ENCODE measurements around the gene SERPINA9. TPM values are rescaled to one million over a fixed set of nuclear protein-coding genes. Genes with fewer than 3 reads are reported as not detected.
"Not testable (repeated sequence)": the region's sequence is repeated elsewhere in the genome, so short reads cannot be mapped to it uniquely, and the experiment has no call there.

Gene SERPINA9
- polyA plus RNA-seq, 2 of the 4 experiments (the other 2 are of a cell fraction): not detected

DNA sequence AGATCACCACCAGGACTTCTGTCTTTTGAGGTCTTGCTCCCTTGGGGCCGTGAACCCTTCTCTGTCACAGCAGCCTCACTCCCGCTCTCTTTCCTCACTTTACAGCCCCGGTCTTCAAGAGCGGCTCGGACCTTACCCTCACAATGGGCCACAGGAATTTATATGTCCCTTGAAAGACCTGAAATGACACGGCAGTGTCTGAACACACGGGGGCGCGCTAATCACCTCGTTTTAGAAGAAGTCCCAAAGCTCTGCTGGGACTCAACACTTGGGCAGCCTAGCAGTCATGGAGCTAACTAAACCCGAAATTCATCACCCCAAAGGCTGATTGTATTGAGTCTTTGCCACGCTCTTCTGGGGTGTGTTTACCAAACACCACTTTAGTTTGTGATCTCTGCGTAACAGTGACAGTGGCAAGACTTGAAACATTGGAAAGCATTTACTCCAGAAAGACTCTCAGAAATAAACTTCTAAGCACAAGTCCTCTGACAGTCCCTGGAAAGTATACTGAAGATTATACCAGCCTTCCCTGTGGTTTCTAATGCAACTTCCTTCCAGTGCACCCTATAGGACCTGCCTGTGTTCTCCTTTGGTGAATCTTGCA is 52.4 kb downstream of the SERPINA9 start:
- ChIA-PET CTCF (interaction anchor here (0.6 to 2.0 kb wide), 13 partner anchors 10 to 1475 kb away, joined by 3 to 19 read pairs (median 3); no protein-coding TSS in a partner anchor), POLR2A (no interaction called here)
- ATAC-seq: peak; percentile 87 to 95
- no peak overlapping the region for H3K4me3 ChIP-seq
- DNase-seq (ENCODE audit: low read depth in 1 of 2, low spot score in 1 of 2): peak; percentile 61 to 75
- H3K27ac ChIP-seq: no peak overlapping the region
- FAIRE-seq: no peak
- no peaks in the 10 kb centered on the region for H3K4me1 ChIP-seq
- no peaks in the 10 kb centered on the region for H3K9me3 ChIP-seq
- TF ChIP-seq, protein P1, sequence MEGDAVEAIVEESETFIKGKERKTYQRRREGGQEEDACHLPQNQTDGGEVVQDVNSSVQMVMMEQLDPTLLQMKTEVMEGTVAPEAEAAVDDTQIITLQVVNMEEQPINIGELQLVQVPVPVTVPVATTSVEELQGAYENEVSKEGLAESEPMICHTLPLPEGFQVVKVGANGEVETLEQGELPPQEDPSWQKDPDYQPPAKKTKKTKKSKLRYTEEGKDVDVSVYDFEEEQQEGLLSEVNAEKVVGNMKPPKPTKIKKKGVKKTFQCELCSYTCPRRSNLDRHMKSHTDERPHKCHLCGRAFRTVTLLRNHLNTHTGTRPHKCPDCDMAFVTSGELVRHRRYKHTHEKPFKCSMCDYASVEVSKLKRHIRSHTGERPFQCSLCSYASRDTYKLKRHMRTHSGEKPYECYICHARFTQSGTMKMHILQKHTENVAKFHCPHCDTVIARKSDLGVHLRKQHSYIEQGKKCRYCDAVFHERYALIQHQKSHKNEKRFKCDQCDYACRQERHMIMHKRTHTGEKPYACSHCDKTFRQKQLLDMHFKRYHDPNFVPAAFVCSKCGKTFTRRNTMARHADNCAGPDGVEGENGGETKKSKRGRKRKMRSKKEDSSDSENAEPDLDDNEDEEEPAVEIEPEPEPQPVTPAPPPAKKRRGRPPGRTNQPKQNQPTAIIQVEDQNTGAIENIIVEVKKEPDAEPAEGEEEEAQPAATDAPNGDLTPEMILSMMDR (IDR thresholded peaks at IDR 0.05): peak; percentile 65
- TF ChIP-seq SMC3 (IDR thresholded peaks at IDR 0.05) (peak; percentile 70), RAD21 (conservative IDR thresholded peaks at IDR 0.05 in 1 of 2, IDR thresholded peaks at IDR 0.05 in 1 of 2) (peak; percentile 61 to 70; a peak in 4 of 5 replicates), RCOR1 (IDR thresholded peaks at IDR 0.05; ENCODE audit: low read depth, low read length) (no peak)
- peak overlapping the region; percentile 63 for H3K4me2 ChIP-seq
- 9% methylated on average over 13 of the region's 13 CpGs for WGBS (ENCODE audit: missing lambda C conversion rate)

GRCh38 chr14:94421316-94421715 is 54.7 kb downstream of the SERPINA9 start:
- 12% methylated on average over 2 of the region's 2 CpGs for WGBS (ENCODE audit: missing lambda C conversion rate)
- POLR2A ChIA-PET: no interaction called here
- ATAC-seq (no peak), FAIRE-seq (no peak), DNase-seq (ENCODE audit: low read depth in 1 of 2, low spot score in 1 of 2) (no peak)
- CTCF ChIA-PET: interaction anchor here (1.0 kb wide), 2 partner anchors 12 to 79 kb away, joined by 3 read pairs; no protein-coding TSS in a partner anchor
- Histone ChIP-seq H3K4me3 (no peak overlapping the region), H3K9me3 (no peaks in the 10 kb centered on the region), H3K4me1 (no peaks in the 10 kb centered on the region), H3K27ac (no peak overlapping the region), H3K4me2 (no peak overlapping the region)
- TF ChIP-seq POLR2AphosphoS2 (conservative IDR thresholded peaks at IDR 0.05; ENCODE audit: low read length): no peak
- no peak for TF ChIP-seq EHMT2 (IDR thresholded peaks at IDR 0.05; ENCODE audit: low read depth)
- TF ChIP-seq RFX5 (IDR thresholded peaks at IDR 0.05): no peak
- no peak for TF ChIP-seq JUNB (IDR thresholded peaks at IDR 0.05)
- TF ChIP-seq HOXB5 (CRISPR knock-in tag; IDR thresholded peaks at IDR 0.05): no peak
- TF ChIP-seq MAZ (IDR thresholded peaks at IDR 0.05; ENCODE audit: borderline replicate concordance, low read depth, low read length): no peak
- TF ChIP-seq KDM1A (IDR thresholded peaks at IDR 0.05; ENCODE audit: low read depth): no peak
- no peak for TF ChIP-seq FOSB (CRISPR knock-in tag; IDR thresholded peaks at IDR 0.05)
- TF ChIP-seq CHD4 (IDR thresholded peaks at IDR 0.05; ENCODE audit: borderline replicate concordance): no peak
- TF ChIP-seq, protein P2, sequence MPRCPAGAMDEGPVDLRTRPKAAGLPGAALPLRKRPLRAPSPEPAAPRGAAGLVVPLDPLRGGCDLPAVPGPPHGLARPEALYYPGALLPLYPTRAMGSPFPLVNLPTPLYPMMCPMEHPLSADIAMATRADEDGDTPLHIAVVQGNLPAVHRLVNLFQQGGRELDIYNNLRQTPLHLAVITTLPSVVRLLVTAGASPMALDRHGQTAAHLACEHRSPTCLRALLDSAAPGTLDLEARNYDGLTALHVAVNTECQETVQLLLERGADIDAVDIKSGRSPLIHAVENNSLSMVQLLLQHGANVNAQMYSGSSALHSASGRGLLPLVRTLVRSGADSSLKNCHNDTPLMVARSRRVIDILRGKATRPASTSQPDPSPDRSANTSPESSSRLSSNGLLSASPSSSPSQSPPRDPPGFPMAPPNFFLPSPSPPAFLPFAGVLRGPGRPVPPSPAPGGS (IDR thresholded peaks at IDR 0.05): no peak
- TF ChIP-seq SREBF2 (IDR thresholded peaks at IDR 0.05): no peak
- TF ChIP-seq JUN (IDR thresholded peaks at IDR 0.05): no peak
- no peak for TF ChIP-seq PHF8 (IDR thresholded peaks at IDR 0.05; ENCODE audit: borderline replicate concordance, low read depth)
- no peak for TF ChIP-seq SMC3 (IDR thresholded peaks at IDR 0.05)
- no peak for TF ChIP-seq ZC3H11A (IDR thresholded peaks at IDR 0.05)
- no peak for TF ChIP-seq MAX (IDR thresholded peaks at IDR 0.05)
- no peak for TF ChIP-seq HOXA7 (CRISPR knock-in tag; IDR thresholded peaks at IDR 0.05)
- TF ChIP-seq MAFK (IDR thresholded peaks at IDR 0.05; ENCODE audit: partially characterized antibody): no peak

DNA sequence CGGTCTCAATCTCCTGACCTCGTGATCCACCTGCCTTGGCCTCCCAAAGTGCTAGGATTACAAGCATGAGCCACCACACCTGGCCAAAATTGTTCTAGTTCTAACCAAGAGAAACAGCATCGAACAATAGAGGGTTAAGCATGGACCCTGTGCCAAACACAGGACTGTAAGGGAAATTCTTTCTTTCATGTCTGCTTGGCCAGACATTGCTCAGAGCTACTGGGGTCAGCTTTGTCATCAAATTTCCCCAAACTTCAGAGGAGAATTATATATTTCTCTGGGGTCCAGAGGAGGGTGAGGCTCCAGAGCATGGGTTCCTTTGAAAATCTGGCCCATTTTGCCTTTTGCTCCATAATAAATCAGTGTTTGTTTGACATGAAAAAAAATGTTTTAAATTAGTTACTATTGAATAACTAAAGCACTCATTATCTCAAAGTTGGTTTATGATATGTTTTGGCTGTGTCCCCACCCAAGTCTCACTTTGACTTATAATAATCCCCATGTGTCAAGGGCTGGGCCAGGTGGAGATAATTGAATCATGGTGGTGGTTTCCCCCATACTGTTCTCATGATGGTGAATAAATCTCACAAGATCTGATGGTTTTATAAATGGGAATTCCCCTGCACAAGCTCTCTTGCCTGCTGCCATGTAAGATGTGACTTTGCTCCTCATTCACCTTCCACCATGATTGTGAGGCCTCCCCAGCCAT is 58.3 kb downstream of the SERPINA9 start:
- POLR2A ChIA-PET; CTCF ChIA-PET; ATAC-seq; H3K9me3 ChIP-seq; H3K4me3 ChIP-seq; H3K4me1 ChIP-seq; FAIRE-seq; H3K4me2 ChIP-seq; DNase-seq (ENCODE audit: low read depth in 1 of 2, low spot score in 1 of 2); H3K27ac ChIP-seq: not testable (repeated sequence)
- WGBS (ENCODE audit: missing lambda C conversion rate): 0% methylated on average over 3 of the region's 3 CpGs

Other genes with a start within 250 kb of the SERPINA9 start
- 0.04 and 0.07 TPM in 2 replicates for gene SERPINA10, start 182.9 kb downstream of the SERPINA9 start, polyA plus RNA-seq (2011; rRNA removed)
- 0.03 TPM in 1 of 3 replicates, not detected in the others for gene SERPINA10, start 182.9 kb downstream of the SERPINA9 start, polyA plus RNA-seq (2017; fragmentation: RNase III; extraction: RNeasy Plus Mini Kit Qiagen cat#74134 plus additional on column Dnase treatment)
- 1.8 and 3.3 TPM in 2 replicates for gene SERPINA6, start 152.9 kb downstream of the SERPINA9 start, polyA plus RNA-seq (2011; rRNA removed)
- gene SERPINA6, start 152.9 kb downstream of the SERPINA9 start, polyA plus RNA-seq (2017; fragmentation: RNase III; extraction: RNeasy Plus Mini Kit Qiagen cat#74134 plus additional on column Dnase treatment): 0.38 to 0.43 TPM (median 0.43 TPM) in 3 replicates
- not detected in 2 replicates for gene SERPINA2, start 109.5 kb downstream of the SERPINA9 start, polyA plus RNA-seq (2011; rRNA removed)
- not detected in 3 replicates for gene SERPINA2, start 109.5 kb downstream of the SERPINA9 start, polyA plus RNA-seq (2017; fragmentation: RNase III; extraction: RNeasy Plus Mini Kit Qiagen cat#74134 plus additional on column Dnase treatment)
- gene SERPINA1, start 87.6 kb downstream of the SERPINA9 start, polyA plus RNA-seq (2011; rRNA removed): 2.2 and 4.1 TPM in 2 replicates
- gene SERPINA1, start 87.6 kb downstream of the SERPINA9 start, polyA plus RNA-seq (2017; fragmentation: RNase III; extraction: RNeasy Plus Mini Kit Qiagen cat#74134 plus additional on column Dnase treatment): 0.24 to 0.34 TPM (median 0.26 TPM) in 3 replicates
- gene SERPINA11, start 23.4 kb downstream of the SERPINA9 start, polyA plus RNA-seq (2011; rRNA removed): not detected in 2 replicates
- gene SERPINA11, start 23.4 kb downstream of the SERPINA9 start, polyA plus RNA-seq (2017; fragmentation: RNase III; extraction: RNeasy Plus Mini Kit Qiagen cat#74134 plus additional on column Dnase treatment): not detected in 3 replicates
- gene SERPINA12, start 33.3 kb upstream of the SERPINA9 start, polyA plus RNA-seq (2011; rRNA removed): not detected in 2 replicates
- not detected in 3 replicates for gene SERPINA12, start 33.3 kb upstream of the SERPINA9 start, polyA plus RNA-seq (2017; fragmentation: RNase III; extraction: RNeasy Plus Mini Kit Qiagen cat#74134 plus additional on column Dnase treatment)
- gene SERPINA4, start 85.2 kb upstream of the SERPINA9 start, polyA plus RNA-seq (2011; rRNA removed): 0.08 TPM in 1 of 2 replicates, not detected in the other
- gene SERPINA4, start 85.2 kb upstream of the SERPINA9 start, polyA plus RNA-seq (2017; fragmentation: RNase III; extraction: RNeasy Plus Mini Kit Qiagen cat#74134 plus additional on column Dnase treatment): not detected in 3 replicates
- 0.78 and 1.2 TPM in 2 replicates for gene SERPINA5, start 105.2 kb upstream of the SERPINA9 start, polyA plus RNA-seq (2011; rRNA removed)
- 0.51 to 0.95 TPM (median 0.74 TPM) in 3 replicates for gene SERPINA5, start 105.2 kb upstream of the SERPINA9 start, polyA plus RNA-seq (2017; fragmentation: RNase III; extraction: RNeasy Plus Mini Kit Qiagen cat#74134 plus additional on column Dnase treatment)
- 9.1 and 16.0 TPM in 2 replicates for gene SERPINA3, start 136.2 kb upstream of the SERPINA9 start, polyA plus RNA-seq (2011; rRNA removed)
- gene SERPINA3, start 136.2 kb upstream of the SERPINA9 start, polyA plus RNA-seq (2017; fragmentation: RNase III; extraction: RNeasy Plus Mini Kit Qiagen cat#74134 plus additional on column Dnase treatment): 1.4 to 5.5 TPM (median 3.1 TPM) in 3 replicates

Measured in A549 (cell line).